Measurements from ENCODE around the gene IL11RA. TPM values are rescaled to one million over a fixed set of nuclear protein-coding genes. Genes with fewer than 3 reads are reported as not detected.

IL11RA gene
- total and polyA plus RNA-seq, 10 of the 15 experiments (the other 5 are each of a cell fraction or from before 2014, with no cell fraction given) = 0.32 to 5.8 (median 2.2) TPM

DNA sequence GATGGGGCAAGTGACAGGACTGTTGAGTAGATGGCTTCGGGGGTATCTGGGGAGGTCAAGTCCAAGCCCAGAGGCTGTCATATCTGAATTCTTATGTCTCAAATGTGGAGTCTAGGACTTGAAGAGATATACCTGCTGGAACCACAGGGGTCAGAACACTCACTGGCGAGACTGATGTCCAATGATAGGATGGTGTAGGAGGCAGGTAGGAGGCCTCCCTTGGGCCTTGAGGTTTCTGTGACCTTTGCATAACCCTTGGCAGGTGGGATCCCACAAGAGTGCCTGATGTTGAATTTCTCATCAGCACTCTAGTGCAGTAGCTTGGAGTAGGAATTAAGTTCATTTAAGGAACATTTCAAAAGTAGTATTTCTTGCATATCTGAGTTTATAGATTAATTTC lies 55.1 kb downstream of the IL11RA start (continued):
- TF ChIP-seq KAT2A (conservative IDR thresholded peaks at IDR 0.05; ENCODE audit: control insufficient read depth, low read depth, low read length) = no peak
- TF ChIP-seq, protein P1, sequence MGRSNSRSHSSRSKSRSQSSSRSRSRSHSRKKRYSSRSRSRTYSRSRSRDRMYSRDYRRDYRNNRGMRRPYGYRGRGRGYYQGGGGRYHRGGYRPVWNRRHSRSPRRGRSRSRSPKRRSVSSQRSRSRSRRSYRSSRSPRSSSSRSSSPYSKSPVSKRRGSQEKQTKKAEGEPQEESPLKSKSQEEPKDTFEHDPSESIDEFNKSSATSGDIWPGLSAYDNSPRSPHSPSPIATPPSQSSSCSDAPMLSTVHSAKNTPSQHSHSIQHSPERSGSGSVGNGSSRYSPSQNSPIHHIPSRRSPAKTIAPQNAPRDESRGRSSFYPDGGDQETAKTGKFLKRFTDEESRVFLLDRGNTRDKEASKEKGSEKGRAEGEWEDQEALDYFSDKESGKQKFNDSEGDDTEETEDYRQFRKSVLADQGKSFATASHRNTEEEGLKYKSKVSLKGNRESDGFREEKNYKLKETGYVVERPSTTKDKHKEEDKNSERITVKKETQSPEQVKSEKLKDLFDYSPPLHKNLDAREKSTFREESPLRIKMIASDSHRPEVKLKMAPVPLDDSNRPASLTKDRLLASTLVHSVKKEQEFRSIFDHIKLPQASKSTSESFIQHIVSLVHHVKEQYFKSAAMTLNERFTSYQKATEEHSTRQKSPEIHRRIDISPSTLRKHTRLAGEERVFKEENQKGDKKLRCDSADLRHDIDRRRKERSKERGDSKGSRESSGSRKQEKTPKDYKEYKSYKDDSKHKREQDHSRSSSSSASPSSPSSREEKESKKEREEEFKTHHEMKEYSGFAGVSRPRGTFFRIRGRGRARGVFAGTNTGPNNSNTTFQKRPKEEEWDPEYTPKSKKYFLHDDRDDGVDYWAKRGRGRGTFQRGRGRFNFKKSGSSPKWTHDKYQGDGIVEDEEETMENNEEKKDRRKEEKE (IDR thresholded peaks at IDR 0.05) = no peak
- TF ChIP-seq WRNIP1 (IDR thresholded peaks at IDR 0.05; ENCODE audit: borderline replicate concordance, low read depth, low read length) = no peak

DNA sequence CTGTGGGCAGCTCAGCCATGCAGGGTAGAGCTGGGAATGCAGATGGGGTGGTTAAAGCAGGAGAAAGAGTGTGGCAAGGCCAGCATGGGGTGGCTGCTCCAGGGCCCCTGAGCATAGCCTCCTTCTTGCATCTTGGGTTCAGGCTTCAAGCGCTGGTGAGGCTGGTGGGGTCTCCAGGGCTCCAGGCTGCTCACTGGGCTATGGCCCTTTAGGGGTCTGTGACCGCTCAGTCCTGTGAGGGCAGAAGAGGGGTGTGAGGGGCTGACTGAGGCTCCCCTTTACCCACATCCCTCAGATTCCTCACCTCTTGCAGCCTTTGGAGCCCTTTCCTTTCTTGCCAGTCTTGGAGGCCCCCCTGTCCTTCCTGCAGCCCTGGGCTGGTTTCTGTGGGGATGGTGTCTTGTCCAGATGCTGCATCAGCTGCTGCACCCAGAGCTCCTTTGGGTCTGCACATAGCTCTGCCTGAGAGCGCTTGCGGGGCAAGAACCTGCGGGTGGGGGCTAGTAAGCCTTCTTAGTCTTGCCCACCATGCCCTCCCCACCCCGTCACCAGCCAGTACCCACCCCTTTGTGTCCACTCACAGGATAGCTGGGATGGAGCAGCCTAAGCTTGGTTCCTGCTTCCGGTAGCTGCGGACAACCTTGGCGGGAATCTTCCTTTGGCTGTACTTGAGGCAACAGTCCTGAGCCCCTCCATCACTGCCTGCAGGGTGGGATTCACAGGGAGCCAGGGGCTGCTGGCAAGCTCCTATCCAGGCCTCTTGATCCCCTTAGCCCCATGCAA lies 57.4 kb downstream of the IL11RA start:
- 66% methylated on average over 9 of the region's 9 CpGs for WGBS (ENCODE audit: insufficient coverage, insufficient replicate concordance, low lambda C conversion rate, missing lambda C conversion rate)
- Histone ChIP-seq H3K27me3 (replicated peaks in 1 of 2; ENCODE audit: control insufficient read depth in 2 of 2, insufficient read depth in 2 of 2, low read length in 1 of 2) (peaks cover 0 to 1% of the 10 kb centered on the region in 2 experiments; a peak in 2 of 4 replicates), H3K4me3 (no peak overlapping the region), H3K4me1 (ENCODE audit: control insufficient read depth, insufficient read depth, low read length) (no peaks in the 10 kb centered on the region), H3K27ac (ENCODE audit: control insufficient read depth, insufficient read depth) (no peak overlapping the region), H3K4me2 (ENCODE audit: control insufficient read depth, insufficient read depth) (no peak overlapping the region), H3K9ac (ENCODE audit: control insufficient read depth, insufficient read depth, low read length) (no peak overlapping the region), H4K20me1 (ENCODE audit: control insufficient read depth, insufficient read depth) (no peaks in the 10 kb centered on the region), H3K79me2 (ENCODE audit: control insufficient read depth, insufficient read depth, low read length) (no peaks in the 10 kb centered on the region), H2AFZ (ENCODE audit: control insufficient read depth, low read depth, low read length) (no peak overlapping the region), H3K36me3 (ENCODE audit: control insufficient read depth in 2 of 2, insufficient read depth in 2 of 2, low read length in 1 of 2) (no peaks in the 10 kb centered on the region), H3K9me3 (replicated peaks; ENCODE audit: control insufficient read depth, insufficient read depth, low read length) (no peaks in the 10 kb centered on the region)
- intact Hi-C loops (cut with micrococcal nuclease; ENCODE audit: unreplicated experiment) (no loop called here), in situ Hi-C loops (cut with MboI) (no loop called here)
- ChIA-PET RAD21 (ENCODE audit: unreplicated experiment) (no interaction called here), SMC1A (ENCODE audit: uncharacterized antibody, unreplicated experiment) (no interaction called here), POLR2A (interaction anchor here (0.5 kb wide), 1 partner anchor 1345 kb away, joined by 4 read pairs; no protein-coding TSS in a partner anchor), CTCF (interaction anchor here (1.6 kb wide), 1 partner anchor 9 kb away, joined by 5 read pairs; no protein-coding TSS in a partner anchor)
- no TSS peak for BruUV-seq (replicated peaks)
- FAIRE-seq (no peak), DNase-seq (ENCODE audit: low read depth, low spot score) (no peak), ATAC-seq (no peak)
- TF ChIP-seq CHD1 (IDR thresholded peaks at IDR 0.05; ENCODE audit: low read depth, low read length) (no peak), MYC (IDR thresholded peaks at IDR 0.05; ENCODE audit: insufficient read depth, insufficient read length, insufficient replicate concordance, low read length, severe bottlenecking) (no peak), MYB (IDR thresholded peaks at IDR 0.05; ENCODE audit: borderline replicate concordance, low read depth, low read length) (no peak), KLF5 (IDR thresholded peaks at IDR 0.05; ENCODE audit: partially characterized antibody) (no peak), ZNF24 (IDR thresholded peaks at IDR 0.05) (no peak), YY1 (IDR thresholded peaks at IDR 0.05; ENCODE audit: low read depth, low read length) (no peak), NFIC (IDR thresholded peaks at IDR 0.05; ENCODE audit: low read depth, low read length) (no peak), CREB1 (IDR thresholded peaks at IDR 0.05; ENCODE audit: low read depth) (no peak), ATF7 (IDR thresholded peaks at IDR 0.05; ENCODE audit: low read depth) (no peak)
